HG02623 (cell line): ENCODE data around the gene DAO.
A peak's percentile ranks its signal among the peaks of the same experiment; 100 is the strongest.
"Not testable (repeated sequence)": the region's sequence is repeated elsewhere in the genome, so short reads cannot be mapped to it uniquely, and the experiment has no call there.

Source experiments
- ATAC-seq: cut with Tn5 transposase; IDR thresholded peaks from one replicate; pipeline ENCODE4 v1.9.1; 2021; ENCODE audit warnings: moderate library complexity; ENCODE audit not compliant: unreplicated experiment

DAO gene

GRCh38 chr12:108879615-108880254 lies at the start of gene DAO:
Gene DAO (plus strand): TSS chr12:108880092. CDS start chr12:108885007, 4,915 bp downstream.
- no peak for ATAC-seq

DNA sequence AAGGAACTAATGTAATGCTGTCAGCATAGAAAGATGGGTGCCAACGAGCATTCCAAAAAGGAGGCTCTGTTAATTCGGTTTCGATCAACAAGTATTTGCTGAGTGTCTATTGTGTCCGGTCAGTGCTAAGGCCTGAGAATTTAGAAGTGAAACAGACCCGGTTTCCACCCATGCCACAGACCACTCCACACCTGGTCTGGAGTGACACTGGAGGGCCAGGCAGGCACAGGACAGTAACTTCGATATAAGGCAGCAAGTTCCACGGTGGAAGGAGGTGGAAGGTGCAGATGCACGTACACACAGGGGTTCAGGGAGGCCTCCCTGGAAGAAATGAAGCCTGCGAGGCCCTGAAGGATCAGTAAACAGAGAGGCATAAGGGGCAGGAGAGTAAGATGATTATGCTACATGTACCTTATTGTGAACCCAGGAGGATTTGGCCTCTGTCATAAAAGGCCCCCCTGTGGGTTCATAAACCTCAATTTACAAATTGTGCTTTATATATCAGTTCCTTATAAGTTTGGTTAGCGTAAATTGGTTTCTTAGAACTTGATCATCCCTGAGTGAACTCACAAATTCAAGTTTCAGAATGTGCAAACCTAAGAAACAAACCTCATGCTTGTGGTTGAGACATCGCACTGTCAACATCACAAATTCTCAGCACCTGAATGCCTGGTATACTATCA lies 48.4 kb upstream of the DAO start:
- peak; percentile 58 for ATAC-seq

- ATAC-seq, result no peak
Measured at GRCh38 chr12:108832208-108832607, 47.7 kb upstream of the DAO start.

- no peak for ATAC-seq
Measured at GRCh38 chr12:108832730-108833354, 47.0 kb upstream of the DAO start.

DNA sequence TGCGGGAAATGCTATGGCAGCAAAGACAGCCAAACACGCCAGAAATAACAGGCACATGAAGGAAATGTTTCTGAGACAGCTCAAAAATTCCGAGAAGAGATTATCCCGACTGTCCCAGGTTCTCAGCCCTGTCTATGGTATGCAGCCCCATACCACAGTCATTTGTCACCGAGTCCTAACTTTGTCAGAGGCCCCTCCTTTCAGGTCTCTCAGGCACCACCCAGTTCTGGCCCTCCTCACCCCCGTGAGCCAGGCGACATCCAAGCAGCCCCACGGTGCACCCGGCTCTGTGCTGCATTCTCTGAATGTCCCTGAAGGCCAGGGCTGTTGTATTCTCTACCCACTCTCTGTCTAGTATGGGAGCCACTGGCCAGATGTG lies 46.5 kb upstream of the DAO start:
- no peak for ATAC-seq

- no peak for ATAC-seq
Measured at GRCh38 chr12:108833757-108834472, 46.0 kb upstream of the DAO start.

DNA sequence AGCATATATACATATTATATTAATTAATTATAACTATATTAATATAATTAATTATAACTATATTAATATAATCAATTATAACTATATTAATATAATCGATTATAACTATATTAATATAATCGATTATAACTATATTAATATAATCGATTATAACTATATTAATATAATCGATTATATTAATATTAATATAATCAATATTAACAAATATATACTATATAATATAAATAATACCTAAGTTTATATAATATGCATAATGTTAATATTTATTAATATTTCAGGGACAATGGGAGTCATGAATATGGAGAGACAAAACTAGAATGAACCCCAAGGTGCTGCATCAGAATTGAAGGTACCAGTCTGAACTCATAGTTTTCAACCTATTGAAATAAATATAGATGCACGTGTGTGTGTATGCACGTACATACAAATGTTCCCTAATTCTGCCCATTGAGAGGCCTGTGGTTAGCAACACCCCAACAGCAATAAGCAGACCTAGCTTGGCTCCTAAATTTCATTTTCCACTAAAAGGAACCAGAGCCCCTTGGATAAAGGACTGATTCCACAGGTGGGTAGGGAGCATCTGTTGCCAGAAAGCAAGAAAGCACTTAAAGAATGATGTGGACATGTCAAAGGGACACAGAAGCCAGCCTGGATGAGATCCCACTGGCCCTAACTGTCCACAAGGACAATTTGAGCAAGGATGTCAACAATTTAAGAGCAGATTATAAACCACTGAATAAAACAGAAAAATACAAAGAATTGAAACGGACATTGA lies 43.8 kb upstream of the DAO start:
- ATAC-seq, result no peak

- no peak for ATAC-seq
Measured at GRCh38 chr12:108837239-108837638, 42.7 kb upstream of the DAO start.

DNA sequence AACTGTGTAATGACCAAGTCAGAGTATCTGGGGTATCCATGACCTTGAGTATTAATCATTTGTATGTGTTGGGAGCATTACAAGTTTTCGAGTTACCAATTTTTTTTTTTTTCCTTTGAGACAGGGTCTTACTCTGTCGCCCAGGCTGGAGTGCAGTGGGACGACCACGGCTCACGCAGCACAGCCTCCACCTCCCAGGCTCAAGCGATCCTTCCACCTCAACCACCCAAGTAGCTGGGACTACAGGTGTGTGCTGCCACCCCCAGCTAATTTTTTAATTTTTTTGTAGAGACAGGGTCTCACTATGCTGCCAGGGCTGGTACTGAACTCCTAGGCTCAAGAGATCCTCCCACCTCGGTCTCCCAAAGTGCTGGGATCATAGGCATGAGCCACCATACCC lies 42.2 kb upstream of the DAO start:
- no peak for ATAC-seq

DNA sequence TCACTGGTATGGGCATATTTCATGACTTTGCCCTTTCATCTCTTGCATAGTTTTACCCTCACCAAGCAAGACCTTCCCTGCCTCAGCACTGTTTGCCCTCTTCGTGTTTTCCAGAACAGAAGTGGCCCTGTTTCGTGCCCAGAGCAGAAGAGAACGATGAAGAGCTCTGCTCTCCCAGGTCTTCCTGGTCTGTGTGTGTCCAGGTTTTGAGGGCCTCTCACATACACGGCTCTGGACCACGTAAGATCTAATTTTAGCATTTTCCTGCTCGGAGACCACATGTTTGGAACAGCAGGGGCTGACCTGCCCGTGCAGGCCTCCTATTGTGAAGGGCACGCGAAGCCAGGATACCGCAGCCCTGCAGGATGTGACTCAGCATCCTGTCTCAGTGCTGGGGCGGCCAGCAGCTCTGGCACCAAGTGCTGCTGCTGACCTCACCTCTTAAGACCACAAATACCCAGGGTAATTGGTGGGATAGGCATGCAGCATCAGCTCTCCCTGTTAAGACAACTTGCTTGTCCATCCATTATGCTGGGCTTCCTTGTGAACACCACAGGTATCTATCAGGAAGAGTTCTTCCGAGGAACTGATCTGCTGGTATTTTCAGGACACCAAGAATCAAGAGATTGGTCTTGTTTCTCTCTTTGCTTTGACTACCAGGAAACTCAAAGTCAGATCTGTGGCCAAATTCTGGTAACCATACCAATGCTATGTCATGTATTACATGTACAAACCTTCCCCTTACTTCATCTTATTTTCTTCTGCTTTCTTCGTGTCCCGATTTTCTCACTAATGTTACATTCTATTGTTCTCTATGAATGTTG lies 41.5 kb upstream of the DAO start:
- ATAC-seq, result peak; percentile 81

DNA sequence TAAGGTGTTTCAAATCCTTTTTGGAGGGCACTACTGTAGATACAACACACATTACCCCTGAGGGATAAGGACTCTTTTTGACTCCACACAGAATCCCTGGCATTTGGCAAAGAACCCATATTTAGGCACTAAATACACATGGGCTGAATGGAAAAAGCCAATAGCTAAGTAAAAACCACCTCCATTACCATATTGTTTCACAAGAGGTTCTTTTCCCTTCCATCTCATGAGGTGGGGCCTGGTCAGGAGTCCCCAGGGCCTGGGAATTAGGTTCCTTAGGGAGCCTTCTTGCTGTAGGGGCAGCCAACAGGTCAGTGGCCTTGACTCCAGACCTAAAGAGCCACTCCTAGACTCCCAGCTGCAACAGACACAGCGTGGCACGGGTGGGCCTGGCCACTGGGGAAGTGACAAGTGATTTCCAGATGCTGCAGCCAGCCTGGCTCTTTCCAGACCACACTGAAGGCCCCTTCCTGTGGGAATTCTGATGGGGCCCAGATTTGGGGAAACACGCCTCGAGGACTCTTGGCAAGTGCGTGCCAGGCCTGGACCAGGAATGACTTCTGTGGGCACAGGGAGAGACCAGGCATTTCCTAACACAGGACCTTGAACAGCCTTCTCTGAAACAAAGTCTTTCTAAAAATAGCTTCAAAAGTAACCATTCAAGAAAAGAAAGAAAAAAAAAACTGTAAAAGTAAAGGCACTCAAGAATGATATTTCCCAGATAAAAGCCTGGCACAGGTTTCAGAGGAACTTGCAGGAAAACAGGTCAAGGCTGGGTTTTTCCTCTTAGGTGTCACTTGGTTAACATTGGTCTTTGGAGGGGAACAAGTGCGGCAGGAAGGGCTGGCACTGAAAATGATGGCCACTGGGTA lies 40.6 kb upstream of the DAO start:
- ATAC-seq, result no peak

DNA sequence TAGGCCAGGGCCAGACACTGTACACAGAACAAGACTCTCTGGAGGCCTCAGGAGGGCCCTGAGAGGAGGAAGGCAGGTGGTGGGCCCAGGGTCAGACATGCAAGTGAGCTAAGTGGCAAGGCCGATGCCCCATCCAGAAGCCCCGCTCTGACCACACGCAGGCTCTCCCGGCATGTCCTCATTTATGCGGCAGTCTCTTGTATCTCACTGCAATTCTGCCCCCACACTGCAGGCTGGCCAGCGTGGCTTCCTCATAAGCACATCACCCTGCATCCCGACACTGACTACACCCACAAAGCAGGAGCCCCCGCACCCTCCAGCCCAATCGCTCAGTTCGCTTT lies 40.0 kb upstream of the DAO start:
- no peak for ATAC-seq

DNA sequence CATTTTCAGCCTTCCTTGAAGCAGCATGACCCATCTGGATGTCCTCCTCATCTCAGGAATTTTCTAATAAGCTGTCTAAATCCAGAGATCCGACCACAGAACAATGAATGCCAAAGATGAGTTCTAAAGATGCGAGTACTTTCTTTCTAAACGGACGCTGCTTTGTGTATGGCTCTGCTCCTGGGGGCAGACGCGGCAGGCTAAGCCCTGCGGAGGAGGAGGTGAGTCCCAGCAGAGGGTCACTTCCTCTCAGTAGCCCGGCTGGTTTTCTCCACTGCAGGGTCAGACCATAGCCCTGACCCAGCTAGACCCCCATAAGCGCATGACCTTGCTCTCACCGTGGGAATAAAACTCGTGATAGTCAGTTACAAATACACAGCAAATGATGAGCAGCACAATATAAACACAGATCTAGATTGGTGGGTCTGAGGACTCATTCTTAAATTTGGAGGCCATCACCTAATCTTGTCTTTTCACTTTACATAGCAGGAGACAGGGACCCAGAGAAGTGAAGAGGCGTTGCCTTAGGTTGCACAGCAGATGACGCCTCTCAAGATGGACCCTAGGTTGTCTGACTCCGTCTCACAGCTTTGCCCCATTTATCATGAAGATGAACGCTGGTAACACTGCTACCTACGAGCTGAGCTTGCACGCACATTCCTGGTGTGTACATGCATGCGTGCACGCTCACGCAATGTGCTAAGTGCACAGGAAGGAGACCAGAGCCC lies 39.1 kb upstream of the DAO start:
- ATAC-seq, result no peak

DNA sequence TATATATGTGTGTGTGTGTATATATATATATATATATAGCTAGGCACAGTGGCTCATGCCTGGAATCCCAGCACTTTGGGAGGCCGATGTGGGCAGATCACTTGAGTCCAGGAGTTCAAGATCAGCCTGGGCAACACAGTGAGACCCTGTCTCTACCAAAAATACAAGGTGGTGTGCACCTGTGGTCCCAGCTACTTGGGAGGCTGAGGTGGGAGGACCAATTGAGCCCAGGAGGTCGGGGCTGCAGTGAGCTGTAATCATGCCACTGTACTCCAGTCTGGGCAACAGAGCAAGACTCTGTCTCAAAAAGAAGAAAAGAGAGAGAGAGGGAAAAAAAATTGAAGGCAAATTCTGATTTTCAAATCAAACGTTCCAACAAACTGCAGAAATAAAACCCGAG lies 38.1 kb upstream of the DAO start:
- ATAC-seq, result not testable (repeated sequence)

GRCh38 chr12:108842361-108842760 lies 37.5 kb upstream of the DAO start:
- no peak for ATAC-seq

GRCh38 chr12:108843187-108843586 lies 36.7 kb upstream of the DAO start:
- ATAC-seq, result no peak

- no peak for ATAC-seq
Measured at GRCh38 chr12:108845696-108846095, 34.2 kb upstream of the DAO start.

- no peak for ATAC-seq
Measured at GRCh38 chr12:108846290-108846701, 33.6 kb upstream of the DAO start.

- ATAC-seq, result no peak
Measured at GRCh38 chr12:108847705-108848104, 32.2 kb upstream of the DAO start.
